Measurements from ENCODE around the gene FXR2.
A peak's percentile ranks its signal among the peaks of the same experiment; 100 is the strongest.

The FXR2 gene

GRCh38 chr17:7588553-7589203 lies 26.0 kb downstream of the FXR2 start:
- DNase-seq (ENCODE audit: low read depth) = no peak
- H3K4me3 ChIP-seq (ENCODE audit: low read depth, low read length) = no peak overlapping the region
- TF ChIP-seq CTCF (IDR thresholded peaks at IDR 0.05; ENCODE audit: low read depth, low read length, missing control alignments) = no peak

GRCh38 chr17:7587420-7588151 lies 27.1 kb downstream of the FXR2 start:
- TF ChIP-seq CTCF (IDR thresholded peaks at IDR 0.05; ENCODE audit: low read depth, low read length, missing control alignments) = no peak
- no peak overlapping the region for H3K4me3 ChIP-seq (ENCODE audit: low read depth, low read length)
- DNase-seq (ENCODE audit: low read depth) = no peak

- peak; percentile 35 for TF ChIP-seq CTCF (IDR thresholded peaks at IDR 0.05; ENCODE audit: low read depth, low read length, missing control alignments)
- H3K4me3 ChIP-seq (ENCODE audit: low read depth, low read length) = no peak overlapping the region
- DNase-seq (ENCODE audit: low read depth) = no peak
Measured at GRCh38 chr17:7586673-7587419, 27.9 kb downstream of the FXR2 start.

GRCh38 chr17:7583253-7584109 lies 31.2 kb downstream of the FXR2 start, which contains the start of gene MPDU1:
TSS of gene MPDU1 (plus strand) at chr17:7583852. CDS start at chr17:7583863, 11 bp downstream.
- TF ChIP-seq CTCF (IDR thresholded peaks at IDR 0.05; ENCODE audit: low read depth, low read length, missing control alignments) = no peak
- peak within 1 kb of the TSS; percentile 75 for H3K4me3 ChIP-seq (ENCODE audit: low read depth, low read length)
- DNase-seq (ENCODE audit: low read depth) = peak; percentile 83

- H3K4me3 ChIP-seq (ENCODE audit: low read depth, low read length) = peak overlapping the region; percentile 75
- no peak for TF ChIP-seq CTCF (IDR thresholded peaks at IDR 0.05; ENCODE audit: low read depth, low read length, missing control alignments)
Measured at GRCh38 chr17:7582396-7583252, 32.1 kb downstream of the FXR2 start.

More at GRCh38 chr17:7582396-7583252, 32.1 kb downstream of the FXR2 start:
- DNase-seq (ENCODE audit: low read depth) = no peak
